Brain microvascular endothelial cell (primary cell): ENCODE results near the gene CASP2.

ENCODE experiments used
- DNase-seq: peaks from one replicate; pipeline ENCODE4 v3.0.0-alpha.2; 2020
- H3K27ac ChIP-seq: fragments of 250-450 bp; sonication (Bioruptor Pico); 2 replicates; pipeline ENCODE4 v1.5.1; 2020; ENCODE audit warnings: mild to moderate bottlenecking, moderate library complexity
- H3K27me3 ChIP-seq: fragments of 250-450 bp; sonication (Bioruptor Pico); replicated peaks from 2 replicates; pipeline ENCODE4 v1.5.1; 2020; ENCODE audit warnings: mild to moderate bottlenecking
- H3K36me3 ChIP-seq: fragments of 250-450 bp; sonication (Bioruptor Pico); replicated peaks from 2 replicates; pipeline ENCODE4 v1.5.1; 2020; ENCODE audit warnings: mild to moderate bottlenecking
- H3K4me3 ChIP-seq: 2 replicates; pipeline ENCODE4 v1.5.1; 2011; ENCODE audit warnings: low read depth, mild to moderate bottlenecking, control low read depth, low read length, moderate library complexity
- CTCF ChIP-seq: IDR thresholded peaks from 2 replicates; pipeline ENCODE4 v1.5.1; 2011; ENCODE audit warnings: low read depth, mild to moderate bottlenecking, moderate library complexity, low read length, control low read depth, inconsistent platforms; ENCODE audit errors: missing control alignments
- in situ Hi-C: cut with HindIII; loops from 2 replicates; pipeline ENCODE4 v1.10.0; 2017; ENCODE audit warnings: low sequenced_read_pairs, low pct_ligation_motif_present

The CASP2 gene

GRCh38 chr7:143352531-143353002 lies 64.4 kb downstream of the CASP2 start:
- DNase-seq: no peak
- in situ Hi-C loops: no loop called here
- Histone ChIP-seq H3K36me3 (no peaks in the 10 kb centered on the region), H3K27me3 (peaks cover 2% of the 10 kb centered on the region), H3K4me3 (no peak overlapping the region), H3K27ac (no peak overlapping the region)
- TF ChIP-seq CTCF: no peak

- Histone ChIP-seq H3K27me3 (no peaks in the 10 kb centered on the region), H3K27ac (no peak overlapping the region), H3K36me3 (no peaks in the 10 kb centered on the region), H3K4me3 (no peak overlapping the region)
- in situ Hi-C loops: no loop called here
- no peak for TF ChIP-seq CTCF
- no peak for DNase-seq
These were observed 66.2 kb downstream of the CASP2 start for GRCh38 chr7:143354376-143354775.

- in situ Hi-C loops: no loop called here
- TF ChIP-seq CTCF: no peak
- H3K27ac ChIP-seq: no peak overlapping the region
- H3K36me3 ChIP-seq: no peaks in the 10 kb centered on the region
- no peaks in the 10 kb centered on the region for H3K27me3 ChIP-seq
- no peak for DNase-seq
- H3K4me3 ChIP-seq: no peak overlapping the region
These were observed 66.8 kb downstream of the CASP2 start for GRCh38 chr7:143354965-143355364.

GRCh38 chr7:143355450-143356385 lies 67.6 kb downstream of the CASP2 start:
- TF ChIP-seq CTCF: peak; percentile 16

GRCh38 chr7:143356414-143357050 lies 68.4 kb downstream of the CASP2 start:
- Histone ChIP-seq H3K27ac (no peak overlapping the region), H3K4me3 (no peak overlapping the region), H3K36me3 (no peaks in the 10 kb centered on the region), H3K27me3 (peaks cover 3% of the 10 kb centered on the region)
- no peak for TF ChIP-seq CTCF
- no peak for DNase-seq
- in situ Hi-C loops: no loop called here

More at GRCh38 chr7:143355450-143356385, 67.6 kb downstream of the CASP2 start:
- no peak for DNase-seq
- no peak overlapping the region for H3K4me3 ChIP-seq
- in situ Hi-C loops: no loop called here
- H3K27ac ChIP-seq: no peak overlapping the region
- H3K36me3 ChIP-seq: no peaks in the 10 kb centered on the region
- H3K27me3 ChIP-seq: peaks cover 3% of the 10 kb centered on the region
